ENCODE data around the gene MMP24. TPM values are rescaled to one million over a fixed set of nuclear protein-coding genes. Genes with fewer than 3 reads are reported as not detected.

Gene MMP24
- polyA plus RNA-seq, 3 donors = 1.6 to 2.6 (median 1.8) TPM

- peak; percentile 49 to 83 (median 59) for DNase-seq (ENCODE audit: extremely low read depth in 1 of 11, low read depth in 9 of 11, low spot score in 4 of 11)
These were observed 18.4 kb upstream of the MMP24 start for GRCh38 chr20:35207950-35208611.

- DNase-seq (ENCODE audit: extremely low read depth in 1 of 11, low read depth in 9 of 11, low spot score in 4 of 11) = no peak
These were observed 11.2 kb upstream of the MMP24 start for GRCh38 chr20:35215066-35215956.

GRCh38 chr20:35216541-35216940 is 9.9 kb upstream of the MMP24 start:
- no peak for DNase-seq (ENCODE audit: extremely low read depth in 1 of 11, low read depth in 9 of 11, low spot score in 4 of 11)

GRCh38 chr20:35223941-35224340 is 2.5 kb upstream of the MMP24 start:
- DNase-seq (ENCODE audit: extremely low read depth in 1 of 11, low read depth in 9 of 11, low spot score in 4 of 11) = no peak

- no peak for DNase-seq (ENCODE audit: extremely low read depth in 1 of 11, low read depth in 9 of 11, low spot score in 4 of 11)
These were observed 2.0 kb upstream of the MMP24 start for GRCh38 chr20:35224536-35224935.

GRCh38 chr20:35225319-35226125 is 968 bp upstream of the MMP24 start:
- DNase-seq (ENCODE audit: extremely low read depth in 1 of 11, low read depth in 9 of 11, low spot score in 4 of 11) = peak in 2 of 11 donors; percentile 19 to 24

- DNase-seq (ENCODE audit: extremely low read depth in 1 of 11, low read depth in 9 of 11, low spot score in 4 of 11) = peak; percentile 35 to 66 (median 50)
These were observed 593 bp downstream of the MMP24 start for GRCh38 chr20:35226884-35227681.

- DNase-seq (ENCODE audit: extremely low read depth in 1 of 11, low read depth in 9 of 11, low spot score in 4 of 11) = no peak
These were observed 6.1 kb downstream of the MMP24 start for GRCh38 chr20:35232575-35232974.

GRCh38 chr20:35235881-35236280 is 9.4 kb downstream of the MMP24 start:
- DNase-seq (ENCODE audit: extremely low read depth in 1 of 11, low read depth in 9 of 11, low spot score in 4 of 11) = no peak

GRCh38 chr20:35237486-35237885 is 11.0 kb downstream of the MMP24 start:
- no peak for DNase-seq (ENCODE audit: extremely low read depth in 1 of 11, low read depth in 9 of 11, low spot score in 4 of 11)

GRCh38 chr20:35238170-35238569 is 11.7 kb downstream of the MMP24 start:
- no peak for DNase-seq (ENCODE audit: extremely low read depth in 1 of 11, low read depth in 9 of 11, low spot score in 4 of 11)

GRCh38 chr20:35238735-35239134 is 12.2 kb downstream of the MMP24 start:
- DNase-seq (ENCODE audit: extremely low read depth in 1 of 11, low read depth in 9 of 11, low spot score in 4 of 11) = no peak

- no peak for DNase-seq (ENCODE audit: extremely low read depth in 1 of 11, low read depth in 9 of 11, low spot score in 4 of 11)
These were observed 13.8 kb downstream of the MMP24 start for GRCh38 chr20:35240083-35240810.

- DNase-seq (ENCODE audit: extremely low read depth in 1 of 11, low read depth in 9 of 11, low spot score in 4 of 11) = no peak
These were observed 14.4 kb downstream of the MMP24 start for GRCh38 chr20:35240811-35241293.

GRCh38 chr20:35243317-35243716 is 16.8 kb downstream of the MMP24 start:
- no peak for DNase-seq (ENCODE audit: extremely low read depth in 1 of 11, low read depth in 9 of 11, low spot score in 4 of 11)

- no peak for DNase-seq (ENCODE audit: extremely low read depth in 1 of 11, low read depth in 9 of 11, low spot score in 4 of 11)
These were observed 17.5 kb downstream of the MMP24 start for GRCh38 chr20:35243986-35244385.

- no peak for DNase-seq (ENCODE audit: extremely low read depth in 1 of 11, low read depth in 9 of 11, low spot score in 4 of 11)
These were observed 20.2 kb downstream of the MMP24 start for GRCh38 chr20:35246723-35247122.

Measured in renal cortex interstitium (tissue), 11 donors.